ENCODE data around the gene AGMO.
"Not testable (repeated sequence)": the region's sequence is repeated elsewhere in the genome, so short reads cannot be mapped to it uniquely, and the experiment has no call there.

AGMO gene

GRCh38 chr7:15558756-15559155 lies 3.1 kb downstream of the AGMO start:
- DNase-seq, result no peak

- DNase-seq, result no peak
These were observed 4.1 kb downstream of the AGMO start for GRCh38 chr7:15557686-15558085.

- no peak for DNase-seq
These were observed 4.6 kb downstream of the AGMO start for GRCh38 chr7:15557186-15557585.

GRCh38 chr7:15556339-15557105 lies 5.3 kb downstream of the AGMO start:
- DNase-seq, result no peak

GRCh38 chr7:15555381-15555859 lies 6.4 kb downstream of the AGMO start:
- DNase-seq, result peak; percentile 14

- no peak for DNase-seq
These were observed 7.1 kb downstream of the AGMO start for GRCh38 chr7:15554744-15555143.

- DNase-seq, result no peak
These were observed 7.7 kb downstream of the AGMO start for GRCh38 chr7:15554081-15554480.

- DNase-seq, result not testable (repeated sequence)
These were observed 14.5 kb downstream of the AGMO start for GRCh38 chr7:15547320-15547719.

GRCh38 chr7:15546272-15546792 lies 15.5 kb downstream of the AGMO start:
- DNase-seq, result no peak

- no peak for DNase-seq
These were observed 17.8 kb downstream of the AGMO start for GRCh38 chr7:15544050-15544449.

GRCh38 chr7:15543256-15543655 lies 18.6 kb downstream of the AGMO start:
- DNase-seq, result no peak

- DNase-seq, result no peak
These were observed 34.2 kb downstream of the AGMO start for GRCh38 chr7:15527648-15528047.

GRCh38 chr7:15525652-15526263 lies 36.1 kb downstream of the AGMO start:
- DNase-seq, result no peak

- DNase-seq, result no peak
These were observed 37.7 kb downstream of the AGMO start for GRCh38 chr7:15524077-15524476.

GRCh38 chr7:15517865-15518264 lies 44.0 kb downstream of the AGMO start:
- not testable (repeated sequence) for DNase-seq

- no peak for DNase-seq
These were observed 46.6 kb downstream of the AGMO start for GRCh38 chr7:15515252-15515651.

- no peak for DNase-seq
These were observed 53.6 kb downstream of the AGMO start for GRCh38 chr7:15508258-15508657.

GRCh38 chr7:15507708-15508107 lies 54.1 kb downstream of the AGMO start:
- DNase-seq, result no peak

- DNase-seq, result no peak
These were observed 54.6 kb downstream of the AGMO start for GRCh38 chr7:15507171-15507570.

- DNase-seq, result no peak
These were observed 56.1 kb downstream of the AGMO start for GRCh38 chr7:15505761-15506160.

GRCh38 chr7:15504351-15504750 lies 57.5 kb downstream of the AGMO start:
- DNase-seq, result no peak

GRCh38 chr7:15503603-15504290 lies 58.1 kb downstream of the AGMO start:
- DNase-seq, result no peak

GRCh38 chr7:15498465-15498864 lies 63.4 kb downstream of the AGMO start:
- no peak for DNase-seq

- no peak for DNase-seq
These were observed 66.6 kb downstream of the AGMO start for GRCh38 chr7:15495170-15495569.

All from NCI-H1436 (cell line).